ENCODE results near the gene KRT6C.

KRT6C gene

GRCh38 chr12:52443966-52444365 lies 29.6 kb downstream of the KRT6C start:
- no peak overlapping the region for H3K27ac ChIP-seq (ENCODE audit: extremely low read depth, low read depth, low read length)

DNA sequence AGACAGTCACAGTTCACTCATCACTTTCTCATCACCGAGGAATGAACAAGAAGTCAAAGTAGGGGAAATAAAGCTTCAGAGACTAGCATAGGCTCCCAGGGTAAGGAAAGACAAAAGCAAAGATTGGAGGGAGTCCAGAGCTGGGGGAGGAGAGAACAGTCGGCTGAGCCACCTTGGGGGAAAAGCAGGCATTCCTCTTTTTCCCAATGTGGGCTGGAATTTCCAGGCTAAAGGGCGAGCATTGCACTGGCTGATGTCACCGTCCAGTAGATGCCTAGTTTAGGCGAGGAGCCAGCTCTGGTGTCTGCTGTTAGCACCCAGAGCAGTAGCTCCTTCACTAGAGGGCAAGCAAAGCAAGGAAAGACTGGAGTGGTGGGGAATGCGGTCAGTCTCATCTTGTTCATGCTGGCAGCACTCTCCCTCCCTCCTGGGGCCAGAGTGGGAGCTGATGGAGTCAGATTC lies 31.0 kb downstream of the KRT6C start:
- POLR2A ChIA-PET = no interaction called here
- Histone ChIP-seq H3K36me3 (ENCODE audit: control insufficient read depth in 2 of 2, insufficient read depth in 1 of 2, low read length in 2 of 2) (no peaks in the 10 kb centered on the region), H3K4me1 (ENCODE audit: control insufficient read depth, insufficient read depth, low read length) (no peaks in the 10 kb centered on the region), H3K4me3 (ENCODE audit: low read depth, low read length) (no peak overlapping the region), H3K9me3 (ENCODE audit: control insufficient read depth, insufficient read depth, low read depth, low read length) (no peaks in the 10 kb centered on the region), H3K27ac (ENCODE audit: extremely low read depth, low read depth, low read length) (no peak overlapping the region)
- CTCF ChIA-PET = interaction anchor here (0.6 to 1.2 kb wide), 7 partner anchors 14 to 163 kb away, joined by 3 to 6 read pairs (median 3); no protein-coding TSS in a partner anchor
- TF ChIP-seq ZSCAN16 (tag by site-specific recombination; IDR thresholded peaks at IDR 0.05) = no peak
- TF ChIP-seq ZNF654 (tag by site-specific recombination; IDR thresholded peaks at IDR 0.05; ENCODE audit: low read depth) = peak; percentile 29
- TF ChIP-seq ZBTB17 (tag by site-specific recombination; IDR thresholded peaks at IDR 0.05) = peak; percentile 93
- TF ChIP-seq, protein P1, sequence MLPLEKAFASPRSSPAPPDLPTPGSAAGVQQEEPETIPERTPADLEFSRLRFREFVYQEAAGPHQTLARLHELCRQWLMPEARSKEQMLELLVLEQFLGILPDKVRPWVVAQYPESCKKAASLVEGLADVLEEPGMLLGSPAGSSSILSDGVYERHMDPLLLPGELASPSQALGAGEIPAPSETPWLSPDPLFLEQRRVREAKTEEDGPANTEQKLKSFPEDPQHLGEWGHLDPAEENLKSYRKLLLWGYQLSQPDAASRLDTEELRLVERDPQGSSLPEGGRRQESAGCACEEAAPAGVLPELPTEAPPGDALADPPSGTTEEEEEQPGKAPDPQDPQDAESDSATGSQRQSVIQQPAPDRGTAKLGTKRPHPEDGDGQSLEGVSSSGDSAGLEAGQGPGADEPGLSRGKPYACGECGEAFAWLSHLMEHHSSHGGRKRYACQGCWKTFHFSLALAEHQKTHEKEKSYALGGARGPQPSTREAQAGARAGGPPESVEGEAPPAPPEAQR (tag by site-specific recombination; IDR thresholded peaks at IDR 0.05) = no peak
- TF ChIP-seq, protein P2, sequence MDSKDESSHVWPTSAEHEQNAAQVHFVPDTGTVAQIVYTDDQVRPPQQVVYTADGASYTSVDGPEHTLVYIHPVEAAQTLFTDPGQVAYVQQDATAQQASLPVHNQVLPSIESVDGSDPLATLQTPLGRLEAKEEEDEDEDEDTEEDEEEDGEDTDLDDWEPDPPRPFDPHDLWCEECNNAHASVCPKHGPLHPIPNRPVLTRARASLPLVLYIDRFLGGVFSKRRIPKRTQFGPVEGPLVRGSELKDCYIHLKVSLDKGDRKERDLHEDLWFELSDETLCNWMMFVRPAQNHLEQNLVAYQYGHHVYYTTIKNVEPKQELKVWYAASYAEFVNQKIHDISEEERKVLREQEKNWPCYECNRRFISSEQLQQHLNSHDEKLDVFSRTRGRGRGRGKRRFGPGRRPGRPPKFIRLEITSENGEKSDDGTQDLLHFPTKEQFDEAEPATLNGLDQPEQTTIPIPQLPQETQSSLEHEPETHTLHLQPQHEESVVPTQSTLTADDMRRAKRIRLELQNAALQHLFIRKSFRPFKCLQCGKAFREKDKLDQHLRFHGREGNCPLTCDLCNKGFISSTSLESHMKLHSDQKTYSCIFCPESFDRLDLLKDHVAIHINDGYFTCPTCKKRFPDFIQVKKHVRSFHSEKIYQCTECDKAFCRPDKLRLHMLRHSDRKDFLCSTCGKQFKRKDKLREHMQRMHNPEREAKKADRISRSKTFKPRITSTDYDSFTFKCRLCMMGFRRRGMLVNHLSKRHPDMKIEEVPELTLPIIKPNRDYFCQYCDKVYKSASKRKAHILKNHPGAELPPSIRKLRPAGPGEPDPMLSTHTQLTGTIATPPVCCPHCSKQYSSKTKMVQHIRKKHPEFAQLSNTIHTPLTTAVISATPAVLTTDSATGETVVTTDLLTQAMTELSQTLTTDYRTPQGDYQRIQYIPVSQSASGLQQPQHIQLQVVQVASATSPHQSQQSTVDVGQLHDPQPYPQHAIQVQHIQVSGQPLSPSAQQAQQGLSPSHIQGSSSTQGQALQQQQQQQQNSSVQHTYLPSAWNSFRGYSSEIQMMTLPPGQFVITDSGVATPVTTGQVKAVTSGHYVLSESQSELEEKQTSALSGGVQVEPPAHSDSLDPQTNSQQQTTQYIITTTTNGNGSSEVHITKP (tag by site-specific recombination; IDR thresholded peaks at IDR 0.05) = peak; percentile 42; the same call in 1 of the 2 replicates
- TF ChIP-seq HOXA7 (CRISPR knock-in tag; IDR thresholded peaks at IDR 0.05; ENCODE audit: borderline replicate concordance) = no peak
- TF ChIP-seq PATZ1 (tag by site-specific recombination; IDR thresholded peaks at IDR 0.05) = 0 out of 2 replicates have a peak, but pooled peaks have one; percentile 25
- peak; percentile 66 for TF ChIP-seq CTCF (tag by site-specific recombination; IDR thresholded peaks at IDR 0.05)
- TF ChIP-seq, protein P3, sequence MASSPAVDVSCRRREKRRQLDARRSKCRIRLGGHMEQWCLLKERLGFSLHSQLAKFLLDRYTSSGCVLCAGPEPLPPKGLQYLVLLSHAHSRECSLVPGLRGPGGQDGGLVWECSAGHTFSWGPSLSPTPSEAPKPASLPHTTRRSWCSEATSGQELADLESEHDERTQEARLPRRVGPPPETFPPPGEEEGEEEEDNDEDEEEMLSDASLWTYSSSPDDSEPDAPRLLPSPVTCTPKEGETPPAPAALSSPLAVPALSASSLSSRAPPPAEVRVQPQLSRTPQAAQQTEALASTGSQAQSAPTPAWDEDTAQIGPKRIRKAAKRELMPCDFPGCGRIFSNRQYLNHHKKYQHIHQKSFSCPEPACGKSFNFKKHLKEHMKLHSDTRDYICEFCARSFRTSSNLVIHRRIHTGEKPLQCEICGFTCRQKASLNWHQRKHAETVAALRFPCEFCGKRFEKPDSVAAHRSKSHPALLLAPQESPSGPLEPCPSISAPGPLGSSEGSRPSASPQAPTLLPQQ (tag by site-specific recombination; IDR thresholded peaks at IDR 0.05) = peak; percentile 22; the same call in 1 of the 2 replicates
- TF ChIP-seq ZNF600 (tag by site-specific recombination; IDR thresholded peaks at IDR 0.05) = peak; percentile 94

More at GRCh38 chr12:52443966-52444365, 29.6 kb downstream of the KRT6C start:
- no peak for TF ChIP-seq ZSCAN30 (tag by site-specific recombination; IDR thresholded peaks at IDR 0.05)
- no peak for TF ChIP-seq ZNF366 (tag by site-specific recombination; conservative IDR thresholded peaks at IDR 0.05)
- TF ChIP-seq SCRT2 (tag by site-specific recombination; IDR thresholded peaks at IDR 0.05) = no peak
- TF ChIP-seq ZNF140 (tag by site-specific recombination; IDR thresholded peaks at IDR 0.05) = no peak
- no peak for TF ChIP-seq ZNF18 (tag by site-specific recombination; IDR thresholded peaks at IDR 0.05)
- TF ChIP-seq, protein P4, sequence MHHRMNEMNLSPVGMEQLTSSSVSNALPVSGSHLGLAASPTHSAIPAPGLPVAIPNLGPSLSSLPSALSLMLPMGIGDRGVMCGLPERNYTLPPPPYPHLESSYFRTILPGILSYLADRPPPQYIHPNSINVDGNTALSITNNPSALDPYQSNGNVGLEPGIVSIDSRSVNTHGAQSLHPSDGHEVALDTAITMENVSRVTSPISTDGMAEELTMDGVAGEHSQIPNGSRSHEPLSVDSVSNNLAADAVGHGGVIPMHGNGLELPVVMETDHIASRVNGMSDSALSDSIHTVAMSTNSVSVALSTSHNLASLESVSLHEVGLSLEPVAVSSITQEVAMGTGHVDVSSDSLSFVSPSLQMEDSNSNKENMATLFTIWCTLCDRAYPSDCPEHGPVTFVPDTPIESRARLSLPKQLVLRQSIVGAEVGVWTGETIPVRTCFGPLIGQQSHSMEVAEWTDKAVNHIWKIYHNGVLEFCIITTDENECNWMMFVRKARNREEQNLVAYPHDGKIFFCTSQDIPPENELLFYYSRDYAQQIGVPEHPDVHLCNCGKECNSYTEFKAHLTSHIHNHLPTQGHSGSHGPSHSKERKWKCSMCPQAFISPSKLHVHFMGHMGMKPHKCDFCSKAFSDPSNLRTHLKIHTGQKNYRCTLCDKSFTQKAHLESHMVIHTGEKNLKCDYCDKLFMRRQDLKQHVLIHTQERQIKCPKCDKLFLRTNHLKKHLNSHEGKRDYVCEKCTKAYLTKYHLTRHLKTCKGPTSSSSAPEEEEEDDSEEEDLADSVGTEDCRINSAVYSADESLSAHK (tag by site-specific recombination; IDR thresholded peaks at IDR 0.05) = no peak
- no peak for TF ChIP-seq RBAK (tag by site-specific recombination; IDR thresholded peaks at IDR 0.05)
- TF ChIP-seq ZXDB (tag by site-specific recombination; IDR thresholded peaks at IDR 0.05) = no peak
- no peak for TF ChIP-seq ZBTB8A (tag by site-specific recombination; IDR thresholded peaks at IDR 0.05)
- Histone ChIP-seq H3K4me3 (ENCODE audit: low read depth, low read length) (no peak overlapping the region), H3K4me1 (ENCODE audit: control insufficient read depth, insufficient read depth, low read length) (no peaks in the 10 kb centered on the region), H3K9me3 (ENCODE audit: control insufficient read depth, insufficient read depth, low read depth, low read length) (no peaks in the 10 kb centered on the region), H3K36me3 (ENCODE audit: control insufficient read depth in 2 of 2, insufficient read depth in 1 of 2, low read length in 2 of 2) (no peaks in the 10 kb centered on the region)
- ChIA-PET POLR2A (no interaction called here), CTCF (interaction anchor here (0.6 to 1.0 kb wide), 2 partner anchors 436 to 441 kb away, joined by 3 to 4 read pairs; no protein-coding TSS in a partner anchor)

Data from HEK293 (cell line).